ENCODE data around the gene PCIF1.

The PCIF1 gene

GRCh38 chr20:45918182-45918737 is 16.2 kb upstream of the PCIF1 start:
- Histone ChIP-seq H4K20me1 (no peaks in the 10 kb centered on the region), H3K4me3 (no peak overlapping the region), H3K27me3 (peaks cover 0 to 10% (median 0%) of the 10 kb centered on the region in 11 experiments; a peak in 7 of 22 replicates), H3K4me2 (peak overlapping the region in 3 of 11 experiments; percentile 40 to 81 (median 81); a peak in 6 of 22 replicates), H3K36me3 (no peaks in the 10 kb centered on the region), H3K9ac (peak overlapping the region in 4 of 11 experiments; percentile 7 to 34 (median 16); a peak in 5 of 22 replicates), H3K9me3 (replicated peaks in 1 of 11) (no peaks in the 10 kb centered on the region), H3K27ac (peak overlapping the region in 3 of 11 experiments; percentile 42 to 68 (median 56); a peak in 5 of 22 replicates), H3K4me1 (peaks cover 6 to 99% (median 20%) of the 10 kb centered on the region in 10 experiments; a peak in 17 of 20 replicates)
- TF ChIP-seq Cebpa-rat (IDR thresholded peaks at IDR 0.05), result no peak

DNA sequence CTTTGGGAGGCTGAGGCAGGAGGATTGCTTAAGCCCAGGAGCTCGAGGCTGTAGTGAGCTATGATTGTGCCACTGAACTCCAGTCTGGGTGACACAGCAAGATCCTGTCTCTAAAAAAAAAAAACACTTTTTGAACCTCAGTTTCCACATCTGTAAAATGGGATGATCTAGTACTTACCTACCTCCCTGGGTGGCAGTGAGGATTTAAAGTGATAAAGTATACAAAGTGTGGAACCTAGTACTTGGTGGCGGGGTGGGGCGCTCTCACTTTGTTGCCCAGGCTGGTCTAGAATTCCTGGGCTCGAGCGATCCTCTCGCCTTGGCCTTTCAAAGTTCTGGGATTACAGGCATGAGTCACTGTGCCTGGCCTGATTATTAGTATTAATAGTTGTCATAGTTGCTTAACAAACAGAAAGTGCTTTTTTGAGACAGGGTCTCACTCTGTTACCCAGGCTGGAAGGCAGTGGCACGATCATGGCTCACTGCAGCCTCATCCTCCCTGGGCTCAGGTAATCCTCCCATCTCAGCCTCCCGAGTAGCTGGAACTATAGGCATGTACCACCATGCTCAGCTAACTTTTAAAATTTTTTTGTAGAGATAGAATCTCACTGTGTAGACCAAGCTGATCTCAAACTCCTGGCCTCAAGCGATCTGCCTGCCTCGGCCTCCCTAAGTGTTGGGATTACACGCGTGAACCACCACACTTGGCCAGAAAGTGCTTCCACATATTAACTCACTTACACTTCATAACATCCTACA is 15.5 kb upstream of the PCIF1 start:
- peak overlapping the region in 3 of 11 experiments; percentile 40 to 81 (median 81); a peak in 6 of 22 replicates for H3K4me2 ChIP-seq

GRCh38 chr20:45919542-45920399 is 14.7 kb upstream of the PCIF1 start:
- peak overlapping the region in 2 of 11 experiments; percentile 13 to 15; a peak in 2 of 22 replicates for H3K9ac ChIP-seq
- no peak for TF ChIP-seq Cebpa-rat (IDR thresholded peaks at IDR 0.05)

More for the DNA sequence above, 15.5 kb upstream of the PCIF1 start:
- H3K27me3 ChIP-seq, result peaks cover 0 to 3% (median 0%) of the 10 kb centered on the region in 11 experiments; a peak in 4 of 22 replicates
- peak overlapping the region in 3 of 11 experiments; percentile 42 to 68 (median 56); a peak in 5 of 22 replicates for H3K27ac ChIP-seq
- H4K20me1 ChIP-seq, result no peaks in the 10 kb centered on the region
- peaks cover 6 to 99% (median 17%) of the 10 kb centered on the region in 10 experiments; a peak in 17 of 20 replicates for H3K4me1 ChIP-seq
- no peak overlapping the region for H3K4me3 ChIP-seq
- TF ChIP-seq Cebpa-rat (IDR thresholded peaks at IDR 0.05), result no peak
- no peaks in the 10 kb centered on the region for H3K36me3 ChIP-seq
- H3K9ac ChIP-seq, result peak overlapping the region in 3 of 11 experiments; percentile 15 to 34 (median 18); a peak in 4 of 22 replicates
- H3K9me3 ChIP-seq (replicated peaks in 1 of 11), result no peaks in the 10 kb centered on the region

GRCh38 chr20:45920462-45921336 is 13.8 kb upstream of the PCIF1 start:
- no peak overlapping the region for H3K4me3 ChIP-seq

More at GRCh38 chr20:45919542-45920399, 14.7 kb upstream of the PCIF1 start:
- H4K20me1 ChIP-seq, result no peaks in the 10 kb centered on the region
- H3K27ac ChIP-seq, result peak overlapping the region in 2 of 11 experiments; percentile 13 to 30; a peak in 2 of 22 replicates
- H3K9me3 ChIP-seq (replicated peaks in 1 of 11), result no peaks in the 10 kb centered on the region
- peaks cover 6 to 99% (median 16%) of the 10 kb centered on the region in 10 experiments; a peak in 17 of 20 replicates for H3K4me1 ChIP-seq
- no peaks in the 10 kb centered on the region for H3K36me3 ChIP-seq
- H3K27me3 ChIP-seq, result no peaks in the 10 kb centered on the region
- H3K4me2 ChIP-seq, result peak overlapping the region in 3 of 11 experiments; percentile 67 to 81 (median 81); a peak in 6 of 22 replicates
- H3K4me3 ChIP-seq, result no peak overlapping the region

GRCh38 chr20:45921337-45922189 is 12.9 kb upstream of the PCIF1 start:
- Histone ChIP-seq H3K4me1 (peaks cover 6 to 96% (median 16%) of the 10 kb centered on the region in 10 experiments; a peak in 17 of 20 replicates), H3K9me3 (replicated peaks in 1 of 11) (no peaks in the 10 kb centered on the region), H3K27ac (no peak overlapping the region), H3K4me3 (no peak overlapping the region), H3K36me3 (no peaks in the 10 kb centered on the region), H3K9ac (no peak overlapping the region), H3K4me2 (peak overlapping the region in 4 of 11 experiments; percentile 45 to 81 (median 74); a peak in 7 of 22 replicates), H3K27me3 (no peaks in the 10 kb centered on the region), H4K20me1 (no peaks in the 10 kb centered on the region)
- no peak for TF ChIP-seq Cebpa-rat (IDR thresholded peaks at IDR 0.05)

More at GRCh38 chr20:45920462-45921336, 13.8 kb upstream of the PCIF1 start:
- no peaks in the 10 kb centered on the region for H3K36me3 ChIP-seq
- H3K4me1 ChIP-seq, result peaks cover 6 to 99% (median 16%) of the 10 kb centered on the region in 10 experiments; a peak in 17 of 20 replicates
- H3K27me3 ChIP-seq, result no peaks in the 10 kb centered on the region
- no peaks in the 10 kb centered on the region for H4K20me1 ChIP-seq
- TF ChIP-seq Cebpa-rat (IDR thresholded peaks at IDR 0.05), result no peak
- H3K27ac ChIP-seq, result peak overlapping the region in 2 of 11 experiments; percentile 13 to 30; a peak in 2 of 22 replicates
- peak overlapping the region in 4 of 11 experiments; percentile 45 to 81 (median 74); a peak in 8 of 22 replicates for H3K4me2 ChIP-seq
- no peaks in the 10 kb centered on the region for H3K9me3 ChIP-seq (replicated peaks in 1 of 11)
- H3K9ac ChIP-seq, result peak overlapping the region in 1 of 11 experiments; percentile 13; a peak in 1 of 22 replicates

- Histone ChIP-seq H3K4me1 (peaks cover 6 to 65% (median 16%) of the 10 kb centered on the region in 10 experiments; a peak in 17 of 20 replicates), H3K9ac (peak overlapping the region in 4 of 11 experiments; percentile 50 to 79 (median 69); a peak in 8 of 22 replicates), H3K27me3 (no peaks in the 10 kb centered on the region), H3K36me3 (no peaks in the 10 kb centered on the region), H3K4me3 (no peak overlapping the region), H4K20me1 (no peaks in the 10 kb centered on the region), H3K9me3 (replicated peaks in 1 of 11) (no peaks in the 10 kb centered on the region), H3K27ac (peak overlapping the region in 5 of 11 experiments; percentile 14 to 85 (median 74); a peak in 8 of 22 replicates), H3K4me2 (peak overlapping the region in 4 of 11 experiments; percentile 20 to 85 (median 76); a peak in 8 of 22 replicates)
- no peak for TF ChIP-seq Cebpa-rat (IDR thresholded peaks at IDR 0.05)
Measured at GRCh38 chr20:45924391-45925261, 9.9 kb upstream of the PCIF1 start.
